IPS-18a (cell line): ENCODE results near the gene FBXW8.

Experiments used
- H3K27ac ChIP-seq: one replicate; pipeline ENCODE4 v1.5.1; 2013; ENCODE audit warnings: low read length
- H3K27me3 ChIP-seq: one replicate; pipeline ENCODE4 v1.6.1; 2013; ENCODE audit warnings: mild to moderate bottlenecking, low read length; ENCODE audit not compliant: control insufficient read depth, insufficient read depth
- H3K36me3 ChIP-seq: one replicate; pipeline ENCODE4 v1.6.1; 2013; ENCODE audit warnings: low read depth, low read length; ENCODE audit not compliant: control insufficient read depth
- H3K4me1 ChIP-seq: one replicate; pipeline ENCODE4 v1.6.1; 2013; ENCODE audit warnings: low read depth, low read length; ENCODE audit not compliant: control insufficient read depth
- H3K4me3 ChIP-seq: one replicate; pipeline ENCODE4 v1.5.1; 2013; ENCODE audit warnings: low read length
- H3K9ac ChIP-seq: one replicate; pipeline ENCODE4 v1.6.1; 2013; ENCODE audit warnings: mild to moderate bottlenecking, low read length, moderate library complexity
- H3K9me3 ChIP-seq: one replicate; pipeline ENCODE4 v1.6.1; 2013; ENCODE audit warnings: low read depth, low read length; ENCODE audit not compliant: control insufficient read depth

FBXW8 gene

DNA sequence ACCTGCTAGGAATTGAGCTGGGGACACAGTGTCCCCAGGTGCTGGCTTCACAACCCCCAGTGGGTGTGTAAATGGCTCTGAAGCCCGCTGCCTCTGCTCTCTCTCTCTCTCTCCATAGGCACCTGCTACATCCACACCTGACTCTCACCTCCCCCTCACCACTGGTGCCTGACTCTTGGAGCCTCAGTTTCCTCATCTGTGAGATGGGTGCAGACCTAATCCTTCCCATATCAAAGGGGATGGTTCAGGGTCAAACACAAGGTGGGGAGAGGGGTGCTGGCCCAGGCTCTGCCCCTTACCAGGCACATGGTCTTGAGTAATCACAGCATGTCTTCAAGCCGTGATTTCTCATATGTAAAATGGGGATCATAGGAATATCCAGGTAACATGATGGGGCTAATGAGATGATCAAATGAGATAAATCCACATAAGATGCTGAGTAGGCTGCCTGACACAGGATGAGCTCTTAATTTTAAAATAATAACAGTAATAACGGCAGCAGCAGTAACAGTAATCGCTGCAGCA is 150.9 kb downstream of the FBXW8 start:
- Histone ChIP-seq H3K27ac (no peak overlapping the region), H3K4me1 (peaks cover 10% of the 10 kb centered on the region), H3K9ac (no peak overlapping the region)

DNA sequence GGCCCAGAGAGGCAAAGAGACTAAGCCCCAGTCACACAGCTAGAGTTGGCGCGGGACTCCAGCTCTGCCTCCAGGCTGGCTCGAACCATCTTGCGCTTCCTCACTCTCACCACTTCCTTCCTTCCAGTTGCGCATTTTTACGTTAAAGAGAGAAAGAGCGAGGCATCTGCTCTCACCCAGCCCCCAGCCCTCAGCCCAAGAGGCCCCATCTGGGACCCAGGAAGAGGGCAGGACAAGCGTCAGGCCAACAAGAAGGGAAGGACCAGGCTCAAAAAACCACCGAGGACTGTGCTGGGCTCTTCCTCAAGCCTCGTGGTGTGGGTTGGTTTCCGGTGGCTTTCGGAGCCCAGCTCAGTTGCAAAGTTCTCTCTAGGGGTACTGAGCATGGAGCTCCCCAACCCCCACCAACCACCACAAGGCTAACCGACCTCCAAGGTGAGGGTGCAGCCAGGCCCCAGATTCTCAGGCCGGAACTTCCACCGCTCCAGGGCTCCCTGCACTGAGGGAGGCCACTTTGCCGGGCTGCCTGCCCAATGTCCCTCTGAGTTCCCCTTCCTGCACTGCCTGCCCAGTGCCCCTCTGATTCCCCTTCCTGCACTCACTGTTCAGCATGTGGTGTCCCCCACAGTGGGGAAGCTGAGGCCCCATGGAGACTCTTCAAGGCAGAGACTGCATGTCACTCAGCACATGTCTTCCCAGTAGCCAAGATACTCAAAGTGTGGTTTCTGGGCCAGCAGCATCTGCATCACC is 152.6 kb downstream of the FBXW8 start:
- no peaks in the 10 kb centered on the region for H3K36me3 ChIP-seq
- no peak overlapping the region for H3K9ac ChIP-seq
- no peak overlapping the region for H3K27ac ChIP-seq
- H3K9me3 ChIP-seq, result no peaks in the 10 kb centered on the region
- H3K4me3 ChIP-seq, result no peak overlapping the region
- peaks cover 10% of the 10 kb centered on the region for H3K4me1 ChIP-seq
- no peaks in the 10 kb centered on the region for H3K27me3 ChIP-seq

More for the DNA sequence above, 150.9 kb downstream of the FBXW8 start:
- H3K9me3 ChIP-seq, result no peaks in the 10 kb centered on the region
- no peaks in the 10 kb centered on the region for H3K36me3 ChIP-seq
- H3K27me3 ChIP-seq, result no peaks in the 10 kb centered on the region
- H3K4me3 ChIP-seq, result no peak overlapping the region

DNA sequence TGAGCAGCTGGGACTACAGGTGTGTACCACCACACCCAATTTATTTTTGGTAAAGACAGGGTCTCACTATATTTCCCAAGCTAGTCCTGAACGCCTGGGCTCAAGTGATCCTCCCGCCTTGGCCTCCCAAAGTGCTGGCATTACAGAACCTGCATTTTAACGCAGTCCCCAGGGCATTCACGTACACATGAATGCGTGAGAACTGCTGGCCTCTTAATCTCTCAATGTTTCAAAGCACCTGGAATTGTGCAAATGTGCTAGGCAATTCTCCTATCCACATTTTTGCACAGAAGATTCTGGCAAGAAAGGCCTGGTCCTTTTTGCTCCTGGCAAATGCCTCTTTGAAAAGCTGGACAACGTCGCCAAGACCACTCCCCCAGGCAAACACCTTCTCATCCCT is 153.3 kb downstream of the FBXW8 start:
- Histone ChIP-seq H3K4me3 (no peak overlapping the region), H3K9ac (no peak overlapping the region), H3K9me3 (no peaks in the 10 kb centered on the region), H3K4me1 (peaks cover 10% of the 10 kb centered on the region), H3K27me3 (no peaks in the 10 kb centered on the region), H3K27ac (no peak overlapping the region), H3K36me3 (no peaks in the 10 kb centered on the region)

DNA sequence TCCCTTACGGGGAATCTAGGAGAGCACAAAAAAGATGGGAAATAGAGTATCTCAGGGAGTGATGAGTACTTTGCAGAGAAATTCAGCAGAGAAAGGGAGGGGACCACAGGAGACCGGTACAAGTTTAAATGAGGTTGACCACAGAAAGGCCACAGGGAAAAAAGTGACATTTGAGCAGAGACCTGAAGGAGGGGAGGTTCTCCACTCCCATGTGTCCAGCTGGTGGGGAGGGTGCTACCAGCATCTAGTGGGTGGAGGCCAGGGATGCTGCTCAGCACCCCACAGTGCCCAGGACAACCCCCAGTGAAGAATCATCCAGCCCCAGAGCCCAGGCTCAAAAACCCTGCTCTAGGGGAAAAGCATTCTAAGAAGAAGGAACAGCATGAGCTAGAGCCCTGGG is 153.8 kb downstream of the FBXW8 start:
- no peak overlapping the region for H3K4me3 ChIP-seq
- no peaks in the 10 kb centered on the region for H3K9me3 ChIP-seq
- peaks cover 10% of the 10 kb centered on the region for H3K4me1 ChIP-seq
- no peaks in the 10 kb centered on the region for H3K27me3 ChIP-seq
- no peak overlapping the region for H3K9ac ChIP-seq
- no peak overlapping the region for H3K27ac ChIP-seq
- H3K36me3 ChIP-seq, result no peaks in the 10 kb centered on the region

DNA sequence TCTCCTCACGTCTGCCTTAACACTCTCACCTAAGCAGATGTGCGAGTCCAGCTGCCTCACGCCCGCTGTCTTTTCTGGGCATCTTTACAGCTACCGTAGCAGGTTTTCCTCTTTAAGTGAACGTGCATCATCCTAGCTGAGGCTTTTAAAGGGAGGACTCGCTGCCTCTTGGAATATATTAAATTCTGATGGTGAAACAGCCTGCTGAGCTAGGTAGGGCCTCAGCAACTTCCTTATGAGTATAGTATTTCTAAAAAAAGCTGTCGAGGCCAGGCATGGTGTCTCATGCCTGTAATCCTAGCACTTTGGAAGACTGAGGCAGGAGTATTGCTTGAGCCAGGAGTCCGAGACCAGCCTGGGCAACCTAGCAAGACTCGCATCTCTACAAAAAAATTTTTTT is 156.3 kb downstream of the FBXW8 start:
- Histone ChIP-seq H3K4me1 (peaks cover 13% of the 10 kb centered on the region), H3K27me3 (no peaks in the 10 kb centered on the region), H3K4me3 (no peak overlapping the region), H3K9ac (no peak overlapping the region), H3K36me3 (no peaks in the 10 kb centered on the region), H3K9me3 (no peaks in the 10 kb centered on the region), H3K27ac (no peak overlapping the region)

DNA sequence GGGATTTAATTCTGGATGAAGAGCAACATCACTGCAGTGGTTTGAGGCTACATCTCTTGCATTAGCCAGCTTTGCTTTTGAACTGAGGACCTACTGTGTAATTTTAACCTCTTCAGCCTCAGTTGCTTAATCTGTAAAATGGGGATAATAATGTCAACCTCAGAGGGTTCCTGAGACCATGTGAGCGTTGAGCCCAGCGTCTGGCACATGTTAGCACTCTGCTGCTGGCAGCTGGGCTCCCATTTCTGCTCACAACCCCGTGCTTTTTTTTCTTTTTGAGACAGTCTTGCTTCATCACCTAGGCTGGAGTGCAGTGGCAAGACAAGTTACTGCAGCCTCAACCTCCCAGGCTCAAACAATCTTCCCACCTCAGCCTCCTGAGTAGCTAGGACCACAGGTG is 156.9 kb downstream of the FBXW8 start:
- no peaks in the 10 kb centered on the region for H3K27me3 ChIP-seq
- H3K4me1 ChIP-seq, result peaks cover 12% of the 10 kb centered on the region
- no peaks in the 10 kb centered on the region for H3K36me3 ChIP-seq
- H3K9me3 ChIP-seq, result no peaks in the 10 kb centered on the region
- no peak overlapping the region for H3K9ac ChIP-seq
- H3K27ac ChIP-seq, result no peak overlapping the region
- H3K4me3 ChIP-seq, result no peak overlapping the region

DNA sequence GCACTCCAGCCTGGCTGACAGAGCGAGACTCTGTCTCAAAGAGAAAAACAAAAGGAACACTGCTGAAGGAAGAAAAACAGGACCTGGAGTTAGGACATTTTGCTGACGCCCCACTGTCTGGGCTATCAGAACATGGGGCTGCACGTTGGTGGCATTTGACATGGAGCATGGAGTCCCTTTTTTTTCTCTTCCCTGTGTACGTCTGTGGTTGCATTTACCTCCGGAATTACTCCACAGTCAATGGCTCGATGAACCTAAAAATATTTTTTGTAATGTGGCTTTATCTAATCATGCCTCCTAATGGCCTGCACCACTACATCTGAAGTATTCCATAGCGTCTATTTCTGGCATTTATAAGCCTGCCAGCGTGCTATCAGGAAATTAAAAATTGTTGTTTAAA is 157.7 kb downstream of the FBXW8 start:
- Histone ChIP-seq H3K27ac (no peak overlapping the region), H3K4me3 (no peak overlapping the region), H3K9ac (no peak overlapping the region), H3K27me3 (no peaks in the 10 kb centered on the region), H3K9me3 (no peaks in the 10 kb centered on the region), H3K36me3 (no peaks in the 10 kb centered on the region), H3K4me1 (peaks cover 3% of the 10 kb centered on the region)

DNA sequence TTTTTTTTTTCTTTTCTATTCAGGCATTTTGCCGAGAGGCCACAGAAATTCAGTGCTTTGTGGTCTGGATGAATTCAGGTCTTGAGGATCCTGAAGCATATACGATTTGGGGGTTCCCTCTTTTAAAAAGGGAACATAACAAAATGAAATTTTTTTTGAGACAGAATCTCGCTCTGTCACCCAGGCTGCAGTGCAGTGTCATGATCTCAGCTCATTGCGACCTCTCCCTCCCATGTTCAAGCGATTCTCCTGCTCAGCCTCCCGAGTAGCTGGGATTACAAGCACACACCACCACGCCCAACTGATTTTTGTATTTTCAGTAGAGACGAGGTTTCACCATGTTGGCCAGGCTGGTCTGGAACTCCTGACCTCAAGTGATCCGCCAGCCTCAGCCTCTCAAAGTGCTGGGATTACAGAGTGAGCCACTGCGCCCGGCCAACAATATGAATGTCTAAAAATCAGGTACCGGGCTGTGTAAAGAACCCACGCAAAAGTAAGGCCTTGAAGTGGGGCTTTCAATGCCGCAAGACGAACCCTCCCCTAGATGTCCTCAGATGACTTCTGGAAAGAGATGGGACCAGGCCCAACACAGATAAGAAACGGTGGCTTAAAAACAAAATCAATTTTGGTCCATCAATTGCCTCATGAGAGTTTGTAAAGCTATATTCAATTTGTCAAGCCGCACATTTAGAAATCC is 158.5 kb downstream of the FBXW8 start:
- no peaks in the 10 kb centered on the region for H3K9me3 ChIP-seq
- no peak overlapping the region for H3K27ac ChIP-seq
- no peak overlapping the region for H3K4me3 ChIP-seq
- H3K9ac ChIP-seq, result no peak overlapping the region
- no peaks in the 10 kb centered on the region for H3K27me3 ChIP-seq
- peaks cover 3% of the 10 kb centered on the region for H3K4me1 ChIP-seq
- H3K36me3 ChIP-seq, result no peaks in the 10 kb centered on the region

DNA sequence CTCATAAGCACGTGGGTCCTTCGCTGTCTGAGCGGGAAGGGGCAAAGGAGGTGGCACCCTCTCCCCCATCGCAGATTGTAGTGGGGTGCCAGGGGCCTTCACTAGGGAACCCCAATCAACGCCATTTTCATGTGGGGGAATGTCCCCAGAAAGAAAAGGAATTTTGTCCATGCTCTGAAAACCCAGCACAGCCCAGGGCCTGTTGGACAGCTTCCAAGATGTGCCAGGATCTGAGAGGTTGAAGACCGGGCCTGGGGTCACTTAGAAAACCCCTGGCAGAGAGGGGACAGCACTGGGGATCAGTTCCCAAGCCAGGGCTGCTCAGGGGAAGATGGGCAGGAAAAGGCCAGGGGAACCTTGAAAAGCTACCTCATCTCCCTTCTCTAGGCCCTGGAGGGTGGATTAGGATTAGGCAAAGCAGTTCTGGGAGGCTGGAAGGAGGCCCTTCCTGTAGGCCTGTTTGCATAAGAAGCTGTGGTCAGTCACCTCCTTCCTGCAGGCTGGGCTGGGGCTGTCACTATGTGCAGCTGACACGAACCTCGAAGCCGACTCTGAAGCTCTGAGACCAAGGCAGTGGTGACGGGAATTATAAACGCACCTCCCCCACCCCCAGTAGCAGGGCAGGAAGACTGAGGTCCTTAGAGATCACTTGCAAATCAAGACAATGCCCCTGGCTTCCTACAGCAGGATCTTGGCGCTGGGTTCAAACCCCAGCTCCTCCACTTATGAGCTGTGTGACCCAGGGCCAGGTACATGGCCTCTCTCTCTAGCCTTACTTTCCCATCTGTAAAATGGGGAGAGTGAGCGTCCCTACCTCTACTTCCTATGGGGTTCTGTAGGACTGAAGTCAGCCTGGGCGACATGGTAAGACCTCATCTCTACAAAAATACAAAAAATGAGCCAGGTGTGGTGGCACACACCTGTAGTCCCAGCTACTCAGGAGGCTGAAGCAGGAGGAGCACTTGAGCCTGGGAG is 159.5 kb downstream of the FBXW8 start:
- Histone ChIP-seq H3K9ac (no peak overlapping the region), H3K4me3 (no peak overlapping the region), H3K27ac (no peak overlapping the region)

DNA sequence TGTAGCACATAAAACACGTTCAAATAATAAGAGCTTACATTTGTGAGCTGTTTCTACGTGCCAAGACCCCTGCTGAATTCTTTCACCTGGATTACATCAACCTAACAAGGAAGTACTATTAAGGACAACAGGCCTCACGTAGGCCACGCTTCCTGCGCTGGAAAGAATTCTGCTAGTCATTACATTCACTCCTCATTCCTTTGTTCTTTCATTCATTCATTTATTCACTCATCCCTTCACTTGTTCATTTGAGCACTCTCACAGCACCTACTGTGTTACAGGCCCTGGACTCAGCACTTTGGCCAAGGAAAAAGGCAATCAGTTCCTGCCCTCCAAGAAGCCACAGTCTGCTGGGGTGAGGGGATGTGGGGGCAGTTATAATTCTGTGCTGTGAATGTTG is 160.3 kb downstream of the FBXW8 start:
- Histone ChIP-seq H3K9me3 (no peaks in the 10 kb centered on the region), H3K4me1 (peaks cover 3% of the 10 kb centered on the region), H3K27ac (no peak overlapping the region), H3K9ac (no peak overlapping the region), H3K27me3 (no peaks in the 10 kb centered on the region), H3K36me3 (no peaks in the 10 kb centered on the region), H3K4me3 (no peak overlapping the region)

More for the DNA sequence above, 159.5 kb downstream of the FBXW8 start:
- H3K27me3 ChIP-seq, result no peaks in the 10 kb centered on the region
- no peaks in the 10 kb centered on the region for H3K9me3 ChIP-seq
- H3K4me1 ChIP-seq, result peaks cover 3% of the 10 kb centered on the region
- no peaks in the 10 kb centered on the region for H3K36me3 ChIP-seq

DNA sequence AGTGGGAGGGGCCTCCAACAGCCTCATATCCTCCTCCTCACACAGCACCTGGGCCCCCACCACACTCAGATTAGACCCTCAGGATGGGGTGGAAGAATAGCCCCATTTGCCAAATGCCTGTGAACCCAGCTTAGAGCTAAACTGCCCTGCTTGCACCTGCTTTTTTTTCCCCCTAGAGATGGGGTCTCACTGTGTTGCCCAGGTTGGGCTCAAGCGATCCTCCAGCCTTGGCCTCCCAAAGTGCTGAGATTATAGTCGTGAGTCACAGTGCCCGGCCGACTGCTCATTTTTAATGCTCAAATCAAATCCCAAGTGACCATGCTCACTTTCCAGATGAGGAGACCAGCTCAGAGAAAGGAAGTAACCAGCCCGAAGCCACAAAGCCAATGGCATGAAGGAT is 161.4 kb downstream of the FBXW8 start:
- H3K9me3 ChIP-seq, result no peaks in the 10 kb centered on the region
- no peaks in the 10 kb centered on the region for H3K36me3 ChIP-seq
- H3K4me3 ChIP-seq, result no peak overlapping the region
- H3K4me1 ChIP-seq, result peaks cover 3% of the 10 kb centered on the region
- H3K27me3 ChIP-seq, result no peaks in the 10 kb centered on the region
- no peak overlapping the region for H3K27ac ChIP-seq
- H3K9ac ChIP-seq, result no peak overlapping the region
